IMR-90 (cell line): ENCODE data around the gene ACBD7. TPM values are rescaled to one million over a fixed set of nuclear protein-coding genes. Genes with fewer than 3 reads are reported as not detected.

ENCODE experiments used
- ATAC-seq: fragments of 200-7000 bp; cut with Tn5 transposase; 2 replicates; pipeline ENCODE4 v1.9.1; 2020; ENCODE audit warnings: low read depth, mild to moderate bottlenecking, moderate library complexity
- BruUV-seq: library from RNA; stranded (reverse); fragments of 400-500 nt; replicated peaks from 2 replicates; lab custom pipeline; 2021; lab: Mats Ljungman, UMichigan
- CTCF ChIA-PET: fragments of 300-600 bp; formaldehyde crosslinking; extraction: SDS; loops from one replicate; lab custom pipeline; 2021; ENCODE audit warnings: antibody characterized with exemption; lab: Yijun Ruan, JAX
- POLR2A ChIA-PET: fragments of 300-600 bp; sonication (Branson Sonifier 250); formaldehyde crosslinking; loops from one replicate; lab custom pipeline; 2022; ENCODE audit warnings: antibody characterized with exemption; ENCODE audit not compliant: unreplicated experiment; lab: Charles Lee
- DNase-seq: peaks from one replicate; pipeline ENCODE4 v3.0.0; 2013
- H2AFZ ChIP-seq: replicated peaks from 2 replicates; pipeline ENCODE3; 2013; ENCODE audit warnings: low read length, mild to moderate bottlenecking; ENCODE audit not compliant: poor library complexity
- H2AK5ac ChIP-seq: 2 replicates; pipeline ENCODE4 v1.6.1; 2013; ENCODE audit warnings: low read depth, low read length, inconsistent platforms
- H2AK9ac ChIP-seq: replicated peaks from 2 replicates; pipeline ENCODE3; 2013; ENCODE audit warnings: mild to moderate bottlenecking, low read depth, low read length, moderate library complexity; ENCODE audit not compliant: poor library complexity
- H2BK120ac ChIP-seq: 2 replicates; pipeline ENCODE4 v1.6.1; 2013; ENCODE audit warnings: low read depth, low read length, inconsistent platforms
- H2BK15ac ChIP-seq: 3 replicates; pipeline ENCODE4 v1.6.1; 2013; ENCODE audit warnings: low read depth, low read length, inconsistent platforms
- H2BK20ac ChIP-seq: 2 replicates; pipeline ENCODE4 v1.6.1; 2013; ENCODE audit warnings: low read depth, mild to moderate bottlenecking, inconsistent platforms, low read length, moderate library complexity
- H2BK5ac ChIP-seq: 2 replicates; pipeline ENCODE4 v1.6.1; 2013; ENCODE audit warnings: mild to moderate bottlenecking, low read depth, low read length, inconsistent platforms; ENCODE audit not compliant: poor library complexity, severe bottlenecking
- H3K14ac ChIP-seq: replicated peaks from 2 replicates; pipeline ENCODE4 v1.6.1; 2013; ENCODE audit warnings: low read depth, low read length, inconsistent platforms
- H3K18ac ChIP-seq: 2 replicates; pipeline ENCODE4 v1.6.1; 2013; ENCODE audit warnings: low read depth, low read length, control low read depth
- H3K23ac ChIP-seq: 2 replicates; pipeline ENCODE4 v1.6.1; 2013; ENCODE audit warnings: low read depth, low read length, inconsistent platforms
- H3K27ac ChIP-seq: 2 replicates; pipeline ENCODE4 v1.5.1; 2013; ENCODE audit warnings: mild to moderate bottlenecking, control low read depth, low read length; ENCODE audit not compliant: insufficient read depth
- H3K27me3 ChIP-seq: 2 replicates; pipeline ENCODE4 v1.6.1; 2013; ENCODE audit warnings: low read length; ENCODE audit not compliant: control insufficient read depth, insufficient read depth
- H3K36me3 ChIP-seq: 2 replicates; pipeline ENCODE4 v1.6.1; 2013; ENCODE audit warnings: low read length, mixed read lengths; ENCODE audit not compliant: control insufficient read depth, insufficient read depth
- H3K4ac ChIP-seq: 2 replicates; pipeline ENCODE4 v1.6.1; 2013; ENCODE audit warnings: low read depth, low read length, inconsistent platforms
- H3K4me1 ChIP-seq: 2 replicates; pipeline ENCODE4 v1.6.1; 2013; ENCODE audit warnings: low read length, mixed read lengths; ENCODE audit not compliant: control insufficient read depth, insufficient read depth
- H3K4me2 ChIP-seq: 2 replicates; pipeline ENCODE4 v1.6.1; 2013; ENCODE audit warnings: low read depth, mild to moderate bottlenecking, control low read depth, low read length, moderate library complexity
- H3K4me3 ChIP-seq: 2 replicates; pipeline ENCODE4 v1.5.1; 2013; ENCODE audit warnings: low read depth, mild to moderate bottlenecking, control low read depth, low read length, moderate library complexity; ENCODE audit not compliant: insufficient read depth
- H3K56ac ChIP-seq: 2 replicates; pipeline ENCODE4 v1.6.1; 2013; ENCODE audit warnings: low read length, inconsistent platforms; ENCODE audit not compliant: insufficient read depth; ENCODE audit errors: extremely low read depth
- H3K79me1 ChIP-seq, 2 experiments: 2 replicates each; pipeline ENCODE4 v1.6.1; 2013; ENCODE audit warnings: low read length in 2 of 2, inconsistent platforms in 1 of 2, low read depth in 1 of 2
- H3K9ac ChIP-seq: 2 replicates; pipeline ENCODE4 v1.6.1; 2013; ENCODE audit warnings: low read depth, low read length, control low read depth
- H3K9me1 ChIP-seq: 2 replicates; pipeline ENCODE4 v1.6.1; 2013; ENCODE audit warnings: low read length, inconsistent platforms; ENCODE audit not compliant: insufficient read depth
- H3K9me3 ChIP-seq: 2 replicates; pipeline ENCODE4 v1.6.1; 2013; ENCODE audit warnings: low read length; ENCODE audit not compliant: control insufficient read depth, insufficient read depth
- H4K20me1 ChIP-seq: 2 replicates; pipeline ENCODE4 v1.6.1; 2013; ENCODE audit warnings: low read length, inconsistent platforms; ENCODE audit not compliant: insufficient read depth
- H4K5ac ChIP-seq: 2 replicates; pipeline ENCODE4 v1.6.1; 2013; ENCODE audit warnings: mild to moderate bottlenecking, low read depth, low read length, control low read depth
- H4K8ac ChIP-seq, 2 experiments: 2 replicates each; pipeline ENCODE4 v1.6.1; 2013; ENCODE audit warnings: low read depth in 2 of 2, low read length in 2 of 2, control low read depth in 1 of 2, inconsistent platforms in 1 of 2
- H4K91ac ChIP-seq: 2 replicates; pipeline ENCODE4 v1.6.1; 2013; ENCODE audit warnings: low read depth, low read length, inconsistent platforms; ENCODE audit not compliant: insufficient read depth
- FOS ChIP-seq: fragments of 150-350 bp; IDR thresholded peaks from 2 replicates; pipeline ENCODE4 v1.6.1; 2016; ENCODE audit warnings: low read depth, low read length
- MXI1 ChIP-seq: IDR thresholded peaks from 2 replicates; pipeline ENCODE4 v1.6.1; 2012; ENCODE audit warnings: low read depth, mild to moderate bottlenecking, low read length, moderate library complexity, borderline replicate concordance
- RFX5 ChIP-seq: IDR thresholded peaks from 2 replicates; pipeline ENCODE4 v1.8.0; 2012; ENCODE audit warnings: low read depth, mild to moderate bottlenecking, low read length, moderate library complexity
- WGBS, 2 experiments: methylation state at CpG; one replicate each; pipeline versions ENCODE4 v1.1.5 to v1.1.7; 2013; ENCODE audit warnings: missing lambda C conversion rate in 2 of 2; ENCODE audit not compliant: insufficient read length in 1 of 2; ENCODE audit errors: extremely low coverage in 2 of 2; 5-methylcytosine and 5-hydroxymethylcytosine counted together
- dilution Hi-C: fragments of 300-500 bp; cut with HindIII; formaldehyde crosslinking; loops from one replicate; pipeline ENCODE4 v1.14.3; 2018; ENCODE audit warnings: low sequenced_read_pairs; ENCODE audit not compliant: unreplicated experiment
- in situ Hi-C: fragments of 300-500 bp; cut with MboI; formaldehyde crosslinking; loops from 3 replicates; pipeline ENCODE4 v1.14.3; 2019; ENCODE audit warnings: low sequenced_read_pairs, inconsistent platforms, mixed read lengths
- intact Hi-C: fragments of 100-400 bp; cut with micrococcal nuclease; formaldehyde crosslinking; loops from 2 replicates; pipeline ENCODE4 v1.10.0; 2022
- polyA plus RNA-seq, 3 experiments: library from polyadenylated mRNA; depleted of rRNA; stranded (reverse); fragments of >200 nt; gene quantifications; 2 replicates each; pipeline ENCODE4 v1.2.3, GENCODE V29; 2012; ENCODE audit warnings: low replicate concordance in 1 of 3
- total RNA-seq: library from RNA; depleted of rRNA; stranded (reverse); fragments of >200 nt; gene quantifications from 2 replicates; pipeline ENCODE4 v1.2.3, GENCODE V29; 2012

The ACBD7 gene
- total and polyA plus RNA-seq, 2 of the 4 experiments (the other 2 are of a cell fraction): 0.29 to 0.54 TPM

GRCh38 chr10:15067154-15067553 lies 21.4 kb downstream of the ACBD7 start:
- no TSS peak for BruUV-seq
- Histone ChIP-seq H3K27me3 (peaks cover 3% of the 10 kb centered on the region; the same call in 1 of the 2 replicates), H2BK120ac (no peak overlapping the region), H3K79me1 (no peaks in the 10 kb centered on the region), H3K56ac (no peak overlapping the region), H3K9me3 (peaks cover 8% of the 10 kb centered on the region), H4K5ac (no peak overlapping the region), H3K36me3 (no peaks in the 10 kb centered on the region), H2AK9ac (no peak overlapping the region), H3K4me2 (no peak overlapping the region), H4K91ac (no peak overlapping the region), H2BK20ac (no peak overlapping the region), H2BK5ac (no peak overlapping the region), H2BK15ac (no peak overlapping the region), H3K18ac (no peak overlapping the region), H3K9me1 (no peaks in the 10 kb centered on the region), H3K4me3 (no peak overlapping the region), H3K4ac (no peak overlapping the region), H2AK5ac (no peak overlapping the region), H3K9ac (no peak overlapping the region), H3K4me1 (no peaks in the 10 kb centered on the region), H3K23ac (no peak overlapping the region), H2AFZ (no peak overlapping the region), H4K20me1 (no peaks in the 10 kb centered on the region), H4K8ac (no peak overlapping the region), H3K14ac (no peak overlapping the region), H3K27ac (no peak overlapping the region)
- intact Hi-C loops (loop anchor here (5.0 kb wide), 1 partner anchor 50 kb away; no protein-coding TSS in a partner anchor), in situ Hi-C loops (no loop called here), dilution Hi-C loops (no loop called here)
- ChIA-PET CTCF (interaction anchor here (1.0 kb wide), 1 partner anchor 10 kb away, joined by 4 read pairs; no protein-coding TSS in a partner anchor), POLR2A (no interaction called here)
- 100% methylated on average over 1 of the region's 5 CpGs; no CpG with 5 or more reads in 1 of the 2 experiments for WGBS, 2 experiments
- DNase-seq (no peak), ATAC-seq (no peak)
- TF ChIP-seq FOS: no peak
- TF ChIP-seq RFX5: no peak
- no peak for TF ChIP-seq MXI1
